Endothelial cell (in vitro differentiated cells): ENCODE results near the gene EXOC8. TPM values are rescaled to one million over a fixed set of nuclear protein-coding genes. Genes with fewer than 3 reads are reported as not detected.

Source experiments
- DNase-seq: peaks from one replicate; pipeline ENCODE4 v3.0.0; 2021; ENCODE audit warnings: low spot score
- H3K27ac Mint-ChIP-seq: one replicate; pipeline ENCODE4 v1.8.0; 2021; ENCODE audit warnings: mixed read lengths, inconsistent platforms; ENCODE audit not compliant: unreplicated experiment
- H3K27me3 Mint-ChIP-seq: one replicate; pipeline ENCODE4 v1.8.0; 2021; ENCODE audit warnings: mild to moderate bottlenecking, moderate library complexity, mixed read lengths, inconsistent platforms; ENCODE audit not compliant: unreplicated experiment
- H3K36me3 Mint-ChIP-seq: one replicate; pipeline ENCODE4 v1.8.0; 2021; ENCODE audit warnings: mild to moderate bottlenecking, low read depth, mixed read lengths, inconsistent platforms; ENCODE audit not compliant: unreplicated experiment
- H3K4me1 Mint-ChIP-seq: one replicate; pipeline ENCODE4 v1.8.0; 2021; ENCODE audit warnings: mild to moderate bottlenecking, mixed read lengths, inconsistent platforms; ENCODE audit not compliant: unreplicated experiment
- H3K4me3 Mint-ChIP-seq: one replicate; pipeline ENCODE4 v1.8.0; 2021; ENCODE audit warnings: mild to moderate bottlenecking, mixed read lengths, inconsistent platforms; ENCODE audit not compliant: unreplicated experiment
- H3K9me3 Mint-ChIP-seq: one replicate; pipeline ENCODE4 v1.8.0; 2021; ENCODE audit warnings: mixed read lengths, inconsistent platforms; ENCODE audit not compliant: unreplicated experiment
- total RNA-seq: library from RNA; stranded (reverse); fragmentation: NEBNext Ultra II Directional; extraction: Animal tissue kit (Norgen Biotek cat#: 25700); gene quantifications from one replicate; pipeline ENCODE4 v1.2.1, GENCODE V29; 2021; ENCODE audit not compliant: unreplicated experiment
- TF ChIP-seq, protein P1 (sequence below): fragments of 200-600 bp; sonication (generic); IDR thresholded peaks from one replicate; pipeline ENCODE4 v1.5.0; 2021; ENCODE audit warnings: antibody characterized with exemption; ENCODE audit not compliant: unreplicated experiment

Gene EXOC8
- total RNA-seq, 1 donor from 2014 or later = 11.6 TPM

DNA sequence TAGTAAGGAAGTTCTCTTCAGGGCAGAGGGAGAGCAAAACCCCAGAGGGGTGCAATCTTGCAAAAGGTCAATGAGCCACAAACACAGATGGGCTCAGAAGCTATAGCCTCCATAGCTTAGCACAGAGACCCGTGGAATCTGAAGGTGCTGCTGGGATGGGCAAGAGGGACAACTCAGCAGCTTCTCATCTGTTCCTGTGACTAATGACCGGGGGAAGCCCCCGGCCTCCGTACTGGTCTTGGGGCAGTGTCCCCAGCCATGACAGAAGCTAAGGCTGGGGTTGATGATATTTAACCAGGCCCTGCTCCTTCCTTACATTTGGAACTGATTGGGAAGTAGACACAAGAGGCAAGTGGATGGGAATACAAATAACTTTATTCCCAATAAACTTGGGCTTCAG is 19.1 kb downstream of the EXOC8 start:
- Mint-ChIP-seq H3K4me1 (no peaks in the 10 kb centered on the region), H3K36me3 (no peaks in the 10 kb centered on the region), H3K27ac (no peak overlapping the region), H3K27me3 (peaks cover 3% of the 10 kb centered on the region), H3K9me3 (no peaks in the 10 kb centered on the region), H3K4me3 (no peak overlapping the region)
- DNase-seq = no peak
- TF ChIP-seq, protein P1, sequence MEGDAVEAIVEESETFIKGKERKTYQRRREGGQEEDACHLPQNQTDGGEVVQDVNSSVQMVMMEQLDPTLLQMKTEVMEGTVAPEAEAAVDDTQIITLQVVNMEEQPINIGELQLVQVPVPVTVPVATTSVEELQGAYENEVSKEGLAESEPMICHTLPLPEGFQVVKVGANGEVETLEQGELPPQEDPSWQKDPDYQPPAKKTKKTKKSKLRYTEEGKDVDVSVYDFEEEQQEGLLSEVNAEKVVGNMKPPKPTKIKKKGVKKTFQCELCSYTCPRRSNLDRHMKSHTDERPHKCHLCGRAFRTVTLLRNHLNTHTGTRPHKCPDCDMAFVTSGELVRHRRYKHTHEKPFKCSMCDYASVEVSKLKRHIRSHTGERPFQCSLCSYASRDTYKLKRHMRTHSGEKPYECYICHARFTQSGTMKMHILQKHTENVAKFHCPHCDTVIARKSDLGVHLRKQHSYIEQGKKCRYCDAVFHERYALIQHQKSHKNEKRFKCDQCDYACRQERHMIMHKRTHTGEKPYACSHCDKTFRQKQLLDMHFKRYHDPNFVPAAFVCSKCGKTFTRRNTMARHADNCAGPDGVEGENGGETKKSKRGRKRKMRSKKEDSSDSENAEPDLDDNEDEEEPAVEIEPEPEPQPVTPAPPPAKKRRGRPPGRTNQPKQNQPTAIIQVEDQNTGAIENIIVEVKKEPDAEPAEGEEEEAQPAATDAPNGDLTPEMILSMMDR = no peak

- TF ChIP-seq, protein P1 = no peak
- no peak for DNase-seq
- Mint-ChIP-seq H3K27ac (no peak overlapping the region), H3K9me3 (no peaks in the 10 kb centered on the region), H3K4me1 (no peaks in the 10 kb centered on the region), H3K4me3 (no peak overlapping the region), H3K36me3 (no peaks in the 10 kb centered on the region), H3K27me3 (peaks cover 3% of the 10 kb centered on the region)
Observed at GRCh38 chr1:231318015-231318355, 19.7 kb downstream of the EXOC8 start.

DNA sequence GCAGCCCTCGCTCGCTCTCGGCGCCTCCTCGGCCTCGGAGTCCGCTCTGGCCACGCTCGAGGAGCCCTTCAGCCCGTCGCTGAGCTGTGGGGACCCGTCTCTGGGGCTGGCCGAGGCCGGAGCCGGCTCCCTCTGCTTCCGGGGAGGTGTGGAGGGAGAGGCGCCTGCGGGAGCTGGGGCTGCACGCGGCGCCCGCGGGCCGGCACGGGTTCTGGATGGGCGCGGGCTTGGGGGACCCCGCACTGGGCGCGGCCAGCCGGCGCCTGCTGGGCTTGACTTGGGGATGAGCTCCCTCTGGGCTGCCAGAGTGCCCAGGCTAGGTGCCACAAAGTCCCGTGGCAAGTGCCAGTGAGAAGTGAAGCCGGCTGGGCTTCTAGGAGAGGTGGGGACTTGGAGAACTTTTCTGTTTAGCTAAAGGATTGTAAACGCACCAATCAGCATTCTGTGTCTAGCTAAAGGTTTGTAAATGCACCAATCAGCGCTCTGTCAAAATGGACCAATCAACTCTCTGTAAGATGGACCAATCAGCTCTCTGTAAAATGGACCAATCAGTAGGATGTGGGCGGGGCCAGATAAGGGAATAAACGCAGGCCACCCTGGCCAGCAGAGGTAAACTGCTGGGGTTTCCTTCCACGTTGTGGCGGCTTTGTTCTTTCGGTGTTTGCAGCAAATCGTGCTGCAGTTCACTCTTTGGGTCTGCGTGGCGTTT is 20.2 kb downstream of the EXOC8 start:
- H3K9me3 Mint-ChIP-seq = no peaks in the 10 kb centered on the region
- H3K4me3 Mint-ChIP-seq = no peak overlapping the region
- no peak overlapping the region for H3K27ac Mint-ChIP-seq
- peaks cover 3% of the 10 kb centered on the region for H3K27me3 Mint-ChIP-seq
- TF ChIP-seq, protein P1 = no peak
- H3K36me3 Mint-ChIP-seq = no peaks in the 10 kb centered on the region
- no peaks in the 10 kb centered on the region for H3K4me1 Mint-ChIP-seq
- DNase-seq = no peak

- no peak overlapping the region for H3K4me3 Mint-ChIP-seq
- no peaks in the 10 kb centered on the region for H3K4me1 Mint-ChIP-seq
- TF ChIP-seq, protein P1 = no peak
- DNase-seq = peak; percentile 42
- H3K27me3 Mint-ChIP-seq = peaks cover 3% of the 10 kb centered on the region
- no peak overlapping the region for H3K27ac Mint-ChIP-seq
- H3K36me3 Mint-ChIP-seq = no peaks in the 10 kb centered on the region
- H3K9me3 Mint-ChIP-seq = no peaks in the 10 kb centered on the region
Observed at GRCh38 chr1:231315887-231316286, 21.8 kb downstream of the EXOC8 start.

GRCh38 chr1:231313661-231314060 is 24.0 kb downstream of the EXOC8 start:
- no peaks in the 10 kb centered on the region for H3K4me1 Mint-ChIP-seq
- no peaks in the 10 kb centered on the region for H3K36me3 Mint-ChIP-seq
- no peak for DNase-seq
- TF ChIP-seq, protein P1 = no peak
- no peak overlapping the region for H3K27ac Mint-ChIP-seq
- peaks cover 2% of the 10 kb centered on the region for H3K27me3 Mint-ChIP-seq
- no peaks in the 10 kb centered on the region for H3K9me3 Mint-ChIP-seq
- H3K4me3 Mint-ChIP-seq = no peak overlapping the region
